Ureter (tissue), 1 donor: Measurements from ENCODE around the gene SOD2. TPM values are rescaled to one million over a fixed set of nuclear protein-coding genes. Genes with fewer than 3 reads are reported as not detected.
"Not testable (repeated sequence)": the region's sequence is repeated elsewhere in the genome, so short reads cannot be mapped to it uniquely, and the experiment has no call there.

Experiments
- DNase-seq: peaks from one replicate; pipeline ENCODE4 v3.0.0-alpha.2; 2020; ENCODE audit warnings: low spot score
- total RNA-seq: library from RNA; stranded (reverse); gene quantifications from one replicate; pipeline ENCODE4 v1.2.4, GENCODE V29; 2023
- donor health status: DM: yes; HTN: yes; CAD: no.

Gene SOD2
- total RNA-seq, 1 donor from 2014 or later: 238 TPM

- DNase-seq: no peak
These were observed 10.2 kb downstream of the SOD2 start for GRCh38 chr6:159682810-159683209.

- no peak for DNase-seq
These were observed 10.7 kb downstream of the SOD2 start for GRCh38 chr6:159682295-159682694.

GRCh38 chr6:159681191-159681880 is 11.7 kb downstream of the SOD2 start:
- no peak for DNase-seq

GRCh38 chr6:159680104-159680503 is 12.9 kb downstream of the SOD2 start:
- no peak for DNase-seq

- no peak for DNase-seq
These were observed 13.7 kb downstream of the SOD2 start for GRCh38 chr6:159679091-159680077.

GRCh38 chr6:159678574-159678973 is 14.5 kb downstream of the SOD2 start:
- no peak for DNase-seq

- no peak for DNase-seq
These were observed 15.4 kb downstream of the SOD2 start for GRCh38 chr6:159677506-159678165.

GRCh38 chr6:159676890-159677505 is 16.0 kb downstream of the SOD2 start:
- no peak for DNase-seq

- not testable (repeated sequence) for DNase-seq
These were observed 16.8 kb downstream of the SOD2 start for GRCh38 chr6:159676236-159676635.

- DNase-seq: no peak
These were observed 27.0 kb downstream of the SOD2 start for GRCh38 chr6:159665868-159666635.

GRCh38 chr6:159663368-159663889 is 29.6 kb downstream of the SOD2 start:
- DNase-seq: not testable (repeated sequence)

GRCh38 chr6:159661977-159662376 is 31.1 kb downstream of the SOD2 start:
- not testable (repeated sequence) for DNase-seq

- no peak for DNase-seq
These were observed 37.5 kb downstream of the SOD2 start for GRCh38 chr6:159655409-159655988.

GRCh38 chr6:159654483-159655098 is 38.5 kb downstream of the SOD2 start:
- DNase-seq: no peak

GRCh38 chr6:159650314-159650713 is 42.7 kb downstream of the SOD2 start:
- DNase-seq: no peak

GRCh38 chr6:159649441-159649840 is 43.6 kb downstream of the SOD2 start:
- no peak for DNase-seq

- no peak for DNase-seq
These were observed 46.3 kb downstream of the SOD2 start for GRCh38 chr6:159646733-159647132.

GRCh38 chr6:159646116-159646515 is 46.9 kb downstream of the SOD2 start:
- no peak for DNase-seq

GRCh38 chr6:159645640-159646039 is 47.4 kb downstream of the SOD2 start:
- DNase-seq: no peak
